CD14-positive monocyte (primary cell): ENCODE measurements around the gene ATP8B3. TPM values are rescaled to one million over a fixed set of nuclear protein-coding genes. Genes with fewer than 3 reads are reported as not detected.
A peak's percentile ranks its signal among the peaks of the same experiment; 100 is the strongest.
"Not testable (repeated sequence)": the region's sequence is repeated elsewhere in the genome, so short reads cannot be mapped to it uniquely, and the experiment has no call there.

ENCODE experiments used
- DNase-seq, 3 donors: peaks; one replicate each; pipeline ENCODE4 v3.0.0-alpha.2; 2011 to 2022
- H2AFZ ChIP-seq: 2 replicates; pipeline ENCODE4 v1.6.0; 2012; ENCODE audit warnings: mild to moderate bottlenecking, low read depth, low read length, inconsistent platforms; ENCODE audit not compliant: insufficient read depth, poor library complexity, severe bottlenecking
- H3K27ac ChIP-seq, 2 donors: 1 replicate in 1 of 2; 2 replicates in 1 of 2; pipeline ENCODE4 v1.5.1; 2012 to 2013; ENCODE audit warnings: low read length in 2 of 2, control low read depth in 1 of 2, inconsistent platforms in 1 of 2, low read depth in 1 of 2, mild to moderate bottlenecking in 1 of 2
- H3K27me3 ChIP-seq, 2 donors: one replicate each; pipeline versions ENCODE4 v1.6.0 to v1.6.1; 2011 to 2013; ENCODE audit warnings: low read length in 2 of 2; ENCODE audit not compliant: control insufficient read depth in 2 of 2, insufficient read depth in 2 of 2
- H3K36me3 ChIP-seq, 2 donors: replicated peaks in 1 of 2; 1 replicate in 1 of 2; 2 replicates in 1 of 2; pipeline versions ENCODE4 v1.5.1 to v1.6.1; 2012 to 2013; ENCODE audit warnings: low read length in 2 of 2, control low read depth in 1 of 2, inconsistent platforms in 1 of 2, mild to moderate bottlenecking in 1 of 2; ENCODE audit not compliant: insufficient read depth in 2 of 2, control insufficient read depth in 1 of 2
- H3K4me1 ChIP-seq, 2 donors: 1 replicate in 1 of 2; 2 replicates in 1 of 2; pipeline versions ENCODE4 v1.5.1 to v1.6.1; 2012 to 2013; ENCODE audit warnings: low read length in 2 of 2, control low read depth in 1 of 2, inconsistent platforms in 1 of 2, mild to moderate bottlenecking in 1 of 2, moderate library complexity in 1 of 2; ENCODE audit not compliant: insufficient read depth in 2 of 2, control insufficient read depth in 1 of 2
- H3K4me2 ChIP-seq: replicated peaks from 2 replicates; pipeline ENCODE3; 2012; ENCODE audit warnings: low read length, moderate library complexity, mild to moderate bottlenecking; ENCODE audit not compliant: poor library complexity, severe bottlenecking; ENCODE audit errors: extremely low read depth
- H3K4me3 ChIP-seq, 3 experiments: fragments of 200-600 bp in 1 of 3; sonication (generic) in 1 of 3; replicated peaks in 1 of 3; 1 replicate in 2 of 3; 2 replicates in 1 of 3; pipeline ENCODE4 v1.5.1; 2011 to 2013; ENCODE audit warnings: low read length in 3 of 3, mild to moderate bottlenecking in 3 of 3, control low read depth in 2 of 3, low read depth in 2 of 3, inconsistent platforms in 1 of 3, moderate library complexity in 1 of 3
- H3K79me2 ChIP-seq: 2 replicates; pipeline ENCODE4 v1.6.0; 2012; ENCODE audit warnings: mild to moderate bottlenecking, control low read depth, inconsistent platforms, low read length, moderate library complexity; ENCODE audit not compliant: insufficient read depth
- H3K9ac ChIP-seq: 2 replicates; pipeline ENCODE4 v1.6.0; 2017; ENCODE audit warnings: low read length, mild to moderate bottlenecking; ENCODE audit not compliant: insufficient read depth, poor library complexity, severe bottlenecking
- H3K9me3 ChIP-seq, 2 donors: replicated peaks in 1 of 2; 1 replicate in 1 of 2; 2 replicates in 1 of 2; pipeline versions ENCODE4 v1.5.1 to v1.6.1; 2012 to 2013; ENCODE audit warnings: low read length in 2 of 2, control low read depth in 1 of 2; ENCODE audit not compliant: control insufficient read depth in 1 of 2, insufficient read depth in 1 of 2
- H4K20me1 ChIP-seq: 2 replicates; pipeline ENCODE4 v1.6.0; 2012; ENCODE audit warnings: mild to moderate bottlenecking, low read length, control low read depth, moderate library complexity; ENCODE audit not compliant: insufficient read depth
- H3K27ac Mint-ChIP-seq, 7 donors: one replicate each; pipeline ENCODE4 v1.8.0; 2020; ENCODE audit warnings: mild to moderate bottlenecking in 7 of 7, mixed read lengths in 7 of 7, moderate library complexity in 6 of 7, inconsistent platforms in 2 of 7
- H3K27me3 Mint-ChIP-seq, 3 donors: one replicate each; pipeline ENCODE4 v1.8.0; 2021 to 2022; ENCODE audit warnings: low read depth in 3 of 3, mild to moderate bottlenecking in 3 of 3, mixed read lengths in 3 of 3, moderate library complexity in 3 of 3, inconsistent platforms in 1 of 3
- H3K36me3 Mint-ChIP-seq, 2 donors: one replicate each; pipeline ENCODE4 v1.8.0; 2020; ENCODE audit warnings: mixed read lengths in 2 of 2, inconsistent platforms in 1 of 2, mild to moderate bottlenecking in 1 of 2
- H3K4me1 Mint-ChIP-seq: one replicate; pipeline ENCODE4 v1.8.0; 2020; ENCODE audit warnings: mild to moderate bottlenecking, mixed read lengths
- H3K4me3 Mint-ChIP-seq, 2 donors: one replicate each; pipeline ENCODE4 v1.8.0; 2020; ENCODE audit warnings: mild to moderate bottlenecking in 2 of 2, mixed read lengths in 2 of 2, moderate library complexity in 1 of 2
- H3K9me3 Mint-ChIP-seq, 7 donors: one replicate each; pipeline ENCODE4 v1.8.0; 2020 to 2022; ENCODE audit warnings: mixed read lengths in 7 of 7, mild to moderate bottlenecking in 6 of 7, moderate library complexity in 6 of 7, inconsistent platforms in 2 of 7
- CTCF ChIP-seq: fragments of 200-600 bp; IDR thresholded peaks from one replicate; pipeline ENCODE4 v1.8.0; 2022; ENCODE audit warnings: antibody characterized with exemption, mild to moderate bottlenecking
- WGBS: methylation state at CpG from one replicate; pipeline ENCODE4 v1.1.5; 2013; ENCODE audit warnings: missing lambda C conversion rate; ENCODE audit not compliant: insufficient coverage; 5-methylcytosine and 5-hydroxymethylcytosine counted together
- intact Hi-C, 2 donors: fragments of 100-400 bp; cut with micrococcal nuclease; formaldehyde crosslinking; loops; one replicate each; pipeline versions ENCODE4 v1.15.0 to v1.15.1; 2023
- polyA plus RNA-seq, 3 donors: library from polyadenylated mRNA; depleted of rRNA in 1 of 3; unstranded in 2 of 3; stranded (reverse) in 1 of 3; fragments of 300-500 nt in 2 of 3; fragments of >200 nt in 1 of 3; fragmentation: Illumina TruSeq in 2 of 3; gene quantifications; 1 replicate in 2 of 3; 2 replicates in 1 of 3; pipeline ENCODE4 v1.2.3, GENCODE V29; 2012 to 2021

Gene ATP8B3
- polyA plus RNA-seq, 3 donors, result 1.6 to 8.2 (median 1.8) TPM

GRCh38 chr19:1761528-1762242, 50.4 kb downstream of the ATP8B3 start:
- H2AFZ ChIP-seq, result no peak overlapping the region
- no peaks in the 10 kb centered on the region for H4K20me1 ChIP-seq
- peaks cover 60 to 99% of the 10 kb centered on the region in 2 donors for H3K27me3 ChIP-seq
- Mint-ChIP-seq H3K4me1 (peaks cover 2% of the 10 kb centered on the region), H3K27me3 (peaks cover 95 to 99% (median 96%) of the 10 kb centered on the region in 3 donors), H3K4me3 (peak overlapping the region in 1 of 2 donors; percentile 81), H3K27ac (no peak overlapping the region), H3K9me3 (peaks cover 0 to 27% (median 11%) of the 10 kb centered on the region in 7 donors), H3K36me3 (peaks cover 0 to 5% of the 10 kb centered on the region in 2 donors)
- no peaks in the 10 kb centered on the region for H3K79me2 ChIP-seq
- H3K9me3 ChIP-seq, result peaks cover under 1 to 41% of the 10 kb centered on the region in 2 donors
- H3K27ac ChIP-seq, result no peak overlapping the region
- TF ChIP-seq CTCF, result no peak
- H3K4me1 ChIP-seq, result no peaks in the 10 kb centered on the region
- H3K9ac ChIP-seq, result no peak overlapping the region
- WGBS, result 7% methylated on average over 26 of the region's 30 CpGs
- no peak overlapping the region for H3K4me3 ChIP-seq
- no peak for DNase-seq
- intact Hi-C loops, result loop anchor here in 1 of 2 donors (10.0 kb wide), 1 partner anchor 137 kb away; no protein-coding TSS in a partner anchor
- H3K4me2 ChIP-seq, result no peak overlapping the region
- H3K36me3 ChIP-seq, result no peaks in the 10 kb centered on the region

- H3K36me3 Mint-ChIP-seq, H3K4me2 ChIP-seq, H3K79me2 ChIP-seq, H3K4me1 Mint-ChIP-seq, H3K27ac ChIP-seq, H3K36me3 ChIP-seq, H3K27ac Mint-ChIP-seq, H3K4me1 ChIP-seq, H4K20me1 ChIP-seq, DNase-seq, H3K9ac ChIP-seq, H3K4me3 ChIP-seq, H2AFZ ChIP-seq: not testable (repeated sequence)
- WGBS, result 5% methylated on average over 9 of the region's 15 CpGs
- Histone ChIP-seq H3K9me3 (peaks cover 0 to 39% of the 10 kb centered on the region in 2 donors), H3K27me3 (peaks cover 63 to 99% of the 10 kb centered on the region in 2 donors)
- peak overlapping the region in 1 of 2 donors; percentile 81 for H3K4me3 Mint-ChIP-seq
- intact Hi-C loops, result loop anchor here in 1 of 2 donors (10.0 kb wide), 1 partner anchor 136 kb away; no protein-coding TSS in a partner anchor
- peaks cover 0 to 30% (median 11%) of the 10 kb centered on the region in 7 donors for H3K9me3 Mint-ChIP-seq
- peaks cover 96 to 99% (median 96%) of the 10 kb centered on the region in 3 donors for H3K27me3 Mint-ChIP-seq
Observed at GRCh38 chr19:1760786-1761527, 51.1 kb downstream of the ATP8B3 start.
